Right lung (tissue), 5 donors: ENCODE results near the gene FANCI. TPM values are rescaled to one million over a fixed set of nuclear protein-coding genes. Genes with fewer than 3 reads are reported as not detected.

ENCODE experiments used
- DNase-seq, 2 donors: peaks; one replicate each; pipeline ENCODE4 v3.0.0-alpha.2; 2013
- polyA plus RNA-seq, 5 donors: library from polyadenylated mRNA; unstranded; fragments of 120-200 nt; gene quantifications; one replicate each; pipeline versions ENCODE4 v1.2.1 to v1.2.3, GENCODE V29; 2013; ENCODE audit warnings: inconsistent platforms in 1 of 5, low replicate concordance in 1 of 5; ENCODE audit not compliant: insufficient read length in 5 of 5, insufficient read depth in 1 of 5

Gene FANCI
- polyA plus RNA-seq, 5 donors = 20.1 to 61.1 (median 47.5) TPM

- no peak for DNase-seq
Measured at GRCh38 chr15:89330881-89331595, 87.3 kb downstream of the FANCI start.

DNA sequence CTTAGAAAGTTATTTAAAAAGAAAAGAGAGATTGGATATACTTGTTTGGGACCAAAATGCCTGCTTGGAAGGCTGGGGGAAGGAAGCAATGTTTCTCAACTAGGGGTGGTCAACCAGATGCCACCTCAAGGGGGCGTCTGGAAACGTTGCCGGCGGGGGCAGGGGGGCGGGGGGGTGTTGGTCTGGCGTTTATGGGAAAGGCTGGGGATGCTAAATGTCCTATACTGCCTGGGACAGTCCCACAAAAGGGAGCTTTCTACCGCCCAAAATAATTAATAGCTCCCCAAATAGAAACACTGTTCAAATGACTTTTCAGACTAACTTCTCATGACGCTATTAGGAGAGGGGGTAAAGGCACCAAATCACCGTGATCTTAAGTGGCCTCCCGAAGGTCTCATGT, 88.7 kb downstream of the FANCI start:
- no peak for DNase-seq

- DNase-seq = no peak
Measured at GRCh38 chr15:89333011-89333860, 89.5 kb downstream of the FANCI start.

- no peak for DNase-seq
Measured at GRCh38 chr15:89333959-89334509, 90.3 kb downstream of the FANCI start.

- peak; percentile 98 to 99 for DNase-seq
Measured at GRCh38 chr15:89334510-89335297, 90.9 kb downstream of the FANCI start, which contains the start of gene POLG. TSS of gene POLG (minus strand) at chr15:89334824. CDS start at chr15:89333754, 1,070 bp downstream.

GRCh38 chr15:89335298-89336041, 91.7 kb downstream of the FANCI start:
- no peak for DNase-seq

DNA sequence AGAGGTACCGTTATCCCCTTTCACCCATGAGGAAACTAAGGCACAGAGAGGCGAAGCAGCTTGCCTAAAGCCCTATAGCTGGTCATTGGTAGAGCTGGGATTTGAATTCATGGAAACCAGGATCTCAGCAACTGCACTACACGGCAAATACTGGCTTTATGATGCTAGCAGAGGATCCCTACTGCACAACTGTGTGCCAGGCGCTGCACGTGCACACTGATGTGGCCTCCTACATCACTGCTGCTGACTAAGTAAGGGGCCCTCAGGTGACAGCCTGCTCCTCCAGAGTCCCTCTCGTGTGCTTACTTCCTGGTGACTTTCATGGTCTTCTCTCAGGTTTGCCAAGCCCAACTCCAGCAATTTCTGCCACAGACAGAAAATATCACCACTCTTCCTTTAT, 94.3 kb downstream of the FANCI start:
- no peak for DNase-seq

DNA sequence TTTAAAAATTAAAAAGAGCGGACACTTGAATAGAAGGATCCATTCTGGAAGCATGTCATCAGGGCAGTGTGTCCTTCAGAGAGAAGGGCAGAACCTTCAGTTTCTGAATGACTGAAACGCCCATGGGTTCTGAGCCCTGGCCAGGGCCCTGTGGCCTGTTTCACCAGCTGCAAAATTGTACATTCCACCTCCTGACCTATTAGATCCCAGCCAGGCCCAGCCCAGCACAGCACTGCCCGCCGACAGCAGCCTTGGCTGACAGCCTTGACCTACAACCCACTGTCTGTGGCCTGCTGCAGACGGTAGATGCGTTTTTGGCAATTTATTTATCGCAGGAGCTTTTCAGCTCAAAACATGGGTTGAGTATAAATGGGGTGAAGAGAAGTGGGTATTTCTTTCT, 96.8 kb downstream of the FANCI start:
- no peak for DNase-seq

DNA sequence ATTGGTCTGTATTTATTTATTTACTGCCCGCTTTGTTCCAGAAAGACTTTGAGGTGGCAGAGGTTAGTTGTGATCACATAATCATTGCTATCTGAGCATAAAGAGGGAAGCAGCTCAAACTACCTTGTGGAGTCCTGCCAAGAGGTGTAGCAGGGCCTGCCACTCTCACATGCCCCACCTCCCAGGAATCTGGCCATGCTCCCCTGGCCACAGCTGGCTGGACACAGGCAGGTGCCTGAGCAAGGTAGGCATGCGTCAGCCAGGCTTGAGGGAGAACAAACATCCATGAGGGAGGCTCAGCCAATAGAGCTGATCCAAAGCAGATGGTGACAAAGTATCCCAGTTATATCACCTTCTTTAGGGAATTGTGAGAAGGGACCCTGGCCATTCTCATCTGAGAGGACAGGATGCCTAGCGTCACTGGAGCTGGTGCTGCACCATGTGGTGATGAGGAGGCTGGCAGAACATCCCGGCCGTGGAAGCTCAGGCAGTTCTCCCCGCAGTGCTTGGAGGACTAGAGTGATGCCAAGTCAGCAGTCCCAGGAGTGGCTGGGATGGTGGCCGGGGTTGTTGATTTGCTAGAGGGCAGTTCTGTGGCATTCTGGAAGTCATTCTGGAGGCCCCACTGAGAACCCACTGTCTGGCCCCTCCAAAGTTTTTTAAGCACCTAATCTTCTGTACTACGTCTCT, 97.7 kb downstream of the FANCI start:
- DNase-seq = no peak

GRCh38 chr15:89342840-89343239, 99.1 kb downstream of the FANCI start:
- DNase-seq = no peak

GRCh38 chr15:89345248-89345647, 101.5 kb downstream of the FANCI start:
- no peak for DNase-seq

DNA sequence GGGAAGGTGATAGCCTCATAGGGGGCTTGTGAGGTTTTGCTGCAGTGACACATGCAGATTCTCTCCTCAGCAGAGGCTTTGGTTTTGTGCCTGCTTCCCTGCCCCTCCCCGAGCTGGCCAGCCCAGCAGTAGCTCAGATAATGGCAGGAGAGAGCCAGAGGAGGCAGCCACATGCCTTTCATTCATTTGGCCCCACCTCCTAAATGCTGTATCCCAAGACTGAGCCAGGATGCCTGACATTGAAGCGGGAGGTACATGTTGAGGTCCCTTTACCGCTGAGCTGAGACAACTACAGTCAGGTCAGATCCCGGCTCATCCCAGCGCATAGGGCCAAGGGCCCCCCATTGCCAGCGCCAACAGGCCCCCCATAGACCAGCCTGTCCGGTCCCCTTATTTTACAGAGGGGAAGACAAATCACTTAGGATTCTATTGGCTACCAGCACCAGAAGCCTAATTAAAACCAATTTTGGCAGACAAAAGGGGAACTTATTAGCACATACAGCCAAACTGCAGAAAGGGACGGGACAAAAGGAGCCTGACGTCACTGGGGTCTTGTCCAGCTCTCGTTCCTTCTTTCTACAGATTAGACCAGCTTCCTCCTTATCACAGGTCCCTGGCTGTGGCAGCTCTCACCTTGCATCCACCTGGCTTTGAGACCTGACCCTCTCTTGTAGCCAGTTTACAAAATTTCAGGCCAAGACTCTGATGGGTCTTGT, 102.9 kb downstream of the FANCI start:
- no peak for DNase-seq

GRCh38 chr15:89349206-89349558, 105.4 kb downstream of the FANCI start:
- no peak for DNase-seq

DNA sequence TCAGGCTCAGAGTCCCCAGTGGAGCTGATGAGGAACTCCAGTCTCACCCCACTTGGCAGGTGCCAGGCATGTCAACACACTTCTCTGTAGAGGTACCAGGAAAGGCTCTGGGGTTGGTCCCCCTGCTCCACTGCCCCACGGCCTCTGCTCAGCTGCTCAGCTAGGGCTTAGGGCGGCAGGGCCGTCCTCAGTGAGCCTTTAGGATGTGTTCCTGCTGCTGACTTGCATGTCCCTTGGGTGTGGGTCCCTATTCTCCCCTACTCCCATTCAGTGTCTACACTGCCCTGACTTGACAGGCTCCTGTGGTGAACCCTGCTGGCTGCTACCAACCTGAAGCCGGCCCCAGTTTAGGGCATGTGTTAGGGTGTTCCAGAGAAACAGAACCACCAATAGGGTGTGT, 108.7 kb downstream of the FANCI start:
- DNase-seq = no peak

DNA sequence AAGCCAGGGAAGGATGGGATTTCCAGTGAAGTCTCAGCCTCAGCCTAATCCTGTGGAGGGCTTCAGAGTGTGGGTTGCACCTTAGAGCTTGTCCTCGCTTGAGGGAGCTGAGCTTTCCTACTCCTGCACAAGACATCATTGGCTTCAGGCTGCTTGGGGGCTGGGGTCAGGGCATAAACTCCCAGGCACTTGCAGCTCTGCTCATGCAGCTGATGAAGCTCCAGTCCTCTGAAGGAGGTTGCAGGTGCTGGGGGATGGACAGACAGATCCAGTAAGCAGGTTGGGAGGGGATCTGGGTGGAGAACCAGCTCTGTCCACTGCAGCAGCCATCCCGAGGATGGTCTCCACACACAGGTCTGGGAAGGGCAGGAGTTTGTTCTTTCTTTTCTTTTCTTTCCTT, 110.2 kb downstream of the FANCI start:
- DNase-seq = no peak

DNA sequence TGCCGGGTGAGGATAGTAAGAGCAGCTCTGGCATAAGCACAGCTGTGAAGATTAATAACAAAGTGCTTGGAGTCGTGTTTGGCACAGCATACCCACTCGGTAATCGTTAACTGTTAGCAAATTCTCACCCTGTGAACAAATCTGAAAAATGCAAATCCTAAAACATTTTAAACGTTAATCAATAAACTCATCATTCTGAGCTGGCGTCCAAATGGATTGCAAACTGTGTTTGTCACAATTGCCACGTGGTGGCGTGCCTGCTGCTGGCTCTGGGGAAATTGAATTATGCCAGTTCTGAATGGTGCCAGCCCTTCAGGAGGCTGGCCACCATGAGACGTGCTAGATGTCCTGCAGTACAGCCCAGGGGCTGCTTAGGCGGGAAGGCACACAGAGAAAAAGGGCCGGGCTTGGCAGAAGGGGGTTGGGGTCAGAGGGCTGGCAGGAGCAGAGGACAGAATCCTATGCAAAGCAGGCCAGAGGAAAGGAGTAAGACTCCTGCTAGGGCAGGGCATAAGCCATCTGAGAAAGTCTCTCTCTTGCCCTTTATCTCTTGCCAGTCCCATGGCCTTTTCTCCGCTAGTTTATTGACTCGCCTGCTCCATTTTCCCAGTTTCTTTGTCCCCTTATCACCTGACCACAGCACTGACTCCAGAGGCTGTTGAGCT, 113.0 kb downstream of the FANCI start:
- DNase-seq = no peak

- no peak for DNase-seq
Measured at GRCh38 chr15:89358435-89358754, 114.6 kb downstream of the FANCI start.

DNA sequence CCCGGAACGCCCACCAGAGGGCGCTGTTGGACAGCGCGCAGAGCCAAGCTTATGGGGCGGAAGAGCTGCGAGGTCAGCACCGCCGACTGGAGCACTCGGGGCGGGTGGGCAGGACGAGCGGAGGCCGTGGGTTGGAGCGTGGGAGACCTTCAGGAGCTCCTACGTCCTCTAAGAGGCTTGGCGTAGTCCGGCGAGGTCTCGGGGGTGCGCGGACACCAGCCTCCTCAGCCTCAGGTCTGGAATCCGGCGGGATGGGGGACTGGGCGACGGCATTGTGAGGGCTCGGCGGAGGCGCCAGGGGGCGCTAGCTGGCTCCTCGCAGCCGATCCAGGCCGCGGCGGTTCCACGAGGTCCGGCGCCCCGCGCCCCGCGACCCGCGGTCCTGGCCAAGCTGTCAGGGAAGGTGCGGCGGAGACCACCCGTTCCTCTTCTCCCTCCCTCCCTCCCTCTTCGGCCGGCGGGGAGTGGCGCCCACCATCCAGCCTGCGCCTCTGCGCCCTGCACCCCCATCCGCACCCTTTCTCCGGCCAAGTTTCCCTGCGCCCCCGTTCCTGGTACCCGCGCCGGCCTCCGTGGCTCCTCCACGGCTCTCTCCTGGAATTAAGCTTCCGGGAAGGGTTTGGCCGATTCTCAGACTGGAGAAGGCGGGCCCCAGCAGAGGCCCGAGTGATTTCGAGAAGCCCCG, 115.1 kb downstream of the FANCI start:
- peak; percentile 80 to 83 for DNase-seq
